HTERT RPE-1 (cell line): ENCODE data around the gene TAGAP.

Experiments used
- in situ Hi-C: fragments of 300-500 bp; cut with MboI; formaldehyde crosslinking; loops from 4 replicates; pipeline ENCODE4 v1.14.3; 2020; ENCODE audit warnings: low sequenced_read_pairs

TAGAP gene

DNA sequence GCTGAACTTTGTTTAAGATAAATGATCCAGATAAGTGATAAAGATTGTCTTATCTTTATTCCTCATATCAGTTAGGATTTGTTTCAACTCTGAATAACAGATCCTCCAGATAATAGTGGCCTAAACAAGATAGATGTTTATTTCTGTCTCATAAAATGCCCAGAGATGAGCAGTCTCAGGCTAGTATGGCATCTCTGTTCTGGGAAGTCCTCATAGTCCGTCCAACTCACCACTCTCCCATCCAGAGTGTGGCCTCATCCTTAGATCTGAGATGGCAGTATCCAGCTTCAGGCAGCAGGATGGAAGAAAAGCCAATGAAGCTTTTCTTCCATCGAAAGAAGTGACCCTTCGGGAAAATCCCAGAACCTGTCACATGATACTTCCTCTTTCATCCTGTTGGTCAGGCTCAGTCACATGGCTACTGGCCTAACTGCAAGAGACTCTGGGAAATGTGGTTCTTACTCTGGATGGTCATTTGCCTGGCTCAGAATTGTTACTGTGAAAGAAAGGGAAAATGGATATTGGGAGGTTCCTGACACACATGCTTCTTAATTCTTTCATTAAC, 29.4 kb upstream of the TAGAP start:
- in situ Hi-C loops = no loop called here

DNA sequence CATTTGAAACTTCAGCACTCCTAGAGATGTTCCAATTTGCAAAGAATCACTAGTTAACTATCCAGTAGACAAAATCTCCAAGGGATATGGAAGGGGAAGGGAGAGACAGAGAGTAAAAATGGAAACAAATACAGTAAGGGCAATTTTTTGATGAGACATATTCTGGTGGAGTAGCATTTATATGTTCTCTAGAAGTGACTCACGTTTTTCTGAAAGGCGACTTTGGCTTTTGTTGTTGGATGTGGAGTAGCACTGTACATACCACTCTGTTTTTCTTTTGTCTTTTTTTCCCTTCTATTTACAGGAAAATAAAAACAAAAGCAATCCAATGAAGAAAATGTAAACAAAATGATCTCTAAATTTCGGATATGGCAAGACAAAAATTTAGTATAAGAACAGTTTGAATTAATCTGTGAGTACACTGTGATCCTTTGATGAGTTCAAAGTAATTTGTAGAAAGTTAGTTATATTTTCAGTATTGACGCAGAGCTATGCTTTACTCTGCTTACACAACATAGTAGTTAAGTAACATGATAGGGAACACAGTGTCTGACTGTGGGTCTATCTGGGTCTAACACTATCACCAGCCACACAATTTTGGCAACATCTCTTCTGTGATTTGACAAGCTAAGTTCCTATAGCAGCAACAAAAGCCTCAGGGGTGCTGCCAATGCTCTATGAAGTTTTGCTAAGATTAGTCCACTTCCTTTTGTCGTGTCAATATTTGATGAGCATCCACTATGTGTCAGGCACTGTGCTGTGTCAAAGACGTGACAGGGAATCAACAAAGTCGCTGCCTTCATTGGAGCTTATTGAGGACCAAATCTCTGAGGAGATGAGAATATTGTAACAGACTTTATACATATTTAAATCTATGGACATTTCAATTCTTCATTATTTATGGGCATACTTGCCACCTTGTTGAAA, 27.3 kb upstream of the TAGAP start:
- in situ Hi-C loops = no loop called here

DNA sequence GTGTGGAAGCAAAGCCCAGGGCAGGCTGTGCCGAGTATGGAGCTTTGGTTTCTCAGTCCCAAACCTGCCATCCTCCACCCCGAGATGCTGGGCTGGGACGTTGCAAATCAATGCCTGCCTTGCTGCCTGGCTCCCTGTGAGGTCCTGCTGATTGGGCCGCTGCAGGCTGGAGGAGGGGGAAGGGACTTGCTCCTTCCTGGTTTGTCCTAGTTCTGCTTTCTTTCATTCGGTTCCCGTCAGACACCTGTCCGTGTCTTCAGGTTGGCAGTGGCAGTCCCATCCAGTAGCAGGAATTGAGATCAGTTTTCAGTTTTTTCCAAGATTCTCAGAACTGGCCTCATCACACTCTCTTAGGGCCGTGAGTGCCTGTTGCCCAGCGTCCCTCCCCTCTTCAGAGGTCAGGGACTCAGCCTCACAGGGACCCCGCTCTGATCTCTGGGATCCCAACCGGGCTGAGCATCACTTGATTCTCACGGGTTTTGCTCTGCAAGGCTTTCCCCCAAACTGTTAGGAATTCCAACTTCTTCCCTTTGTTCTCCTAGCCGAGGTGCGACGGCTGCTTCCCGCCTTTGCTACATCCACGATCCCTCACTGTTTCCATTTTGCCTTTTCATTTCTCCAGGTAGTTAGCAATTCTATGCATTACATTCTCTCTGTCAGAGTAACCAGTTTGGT, 24.2 kb upstream of the TAGAP start:
- in situ Hi-C loops = no loop called here

DNA sequence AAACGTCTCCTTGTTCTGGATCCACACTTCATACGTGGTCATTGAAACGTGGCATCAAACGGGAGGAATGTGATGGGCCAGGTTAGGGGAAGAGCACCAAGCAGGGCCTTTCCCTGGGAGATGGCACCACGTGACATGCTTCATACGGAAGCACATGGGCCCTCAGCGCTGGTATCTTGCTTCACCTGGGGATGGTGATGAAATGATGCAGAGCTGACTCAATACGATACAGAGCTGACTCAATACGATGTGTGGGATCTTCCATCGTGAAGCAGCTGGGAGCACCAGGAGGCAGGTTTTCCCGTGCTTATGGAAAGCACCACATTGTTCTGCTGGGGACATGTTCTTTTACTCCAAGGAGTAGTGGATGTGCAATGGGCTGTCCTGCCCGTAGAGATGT, 22.5 kb upstream of the TAGAP start:
- in situ Hi-C loops = no loop called here

DNA sequence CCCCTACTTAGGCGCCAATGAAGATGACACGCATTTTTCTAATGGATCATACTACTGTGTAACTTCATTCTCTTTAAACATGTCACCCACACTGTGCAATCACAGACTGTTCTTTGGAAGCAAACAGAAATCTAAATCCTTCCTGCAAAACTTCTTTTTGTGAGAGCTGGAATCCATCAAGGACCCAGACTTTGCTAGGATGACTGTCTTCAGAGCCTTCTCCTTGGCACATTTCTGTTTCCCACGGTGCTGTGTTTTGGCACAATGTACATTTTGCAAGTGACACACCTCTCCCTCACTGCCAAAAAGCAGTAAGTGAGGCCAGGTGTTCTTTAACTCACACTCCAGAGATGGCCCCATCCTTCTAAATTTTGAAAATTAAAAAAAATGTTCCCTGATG, 21.7 kb upstream of the TAGAP start:
- in situ Hi-C loops = no loop called here

DNA sequence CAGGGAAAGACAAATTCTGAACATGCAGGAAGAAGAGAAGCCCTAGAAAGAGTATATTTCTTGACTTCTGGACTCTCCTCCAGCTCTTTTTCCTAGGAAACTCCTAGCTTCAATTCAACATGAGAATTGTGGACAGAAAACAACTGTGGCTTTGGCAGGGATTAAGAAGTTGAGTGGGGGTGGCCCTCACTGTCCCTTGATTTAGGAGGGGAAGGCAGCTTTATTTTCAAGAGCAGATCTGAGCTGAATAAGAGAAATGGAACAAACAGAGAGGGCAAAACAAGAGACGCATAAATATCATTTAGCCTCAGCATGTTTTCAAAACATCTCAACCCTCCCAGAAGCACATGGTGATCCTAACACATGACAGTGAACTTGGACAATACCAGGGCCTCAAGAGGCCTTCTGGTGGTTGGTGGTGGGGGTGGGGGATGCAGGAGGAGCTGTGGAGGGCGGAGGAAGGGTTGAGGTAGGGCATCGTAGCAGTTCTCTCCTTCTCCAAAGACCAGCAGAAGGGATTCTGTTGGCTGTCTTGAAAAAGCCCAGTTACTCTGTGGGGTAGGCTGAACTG, 21.1 kb upstream of the TAGAP start:
- in situ Hi-C loops = no loop called here

DNA sequence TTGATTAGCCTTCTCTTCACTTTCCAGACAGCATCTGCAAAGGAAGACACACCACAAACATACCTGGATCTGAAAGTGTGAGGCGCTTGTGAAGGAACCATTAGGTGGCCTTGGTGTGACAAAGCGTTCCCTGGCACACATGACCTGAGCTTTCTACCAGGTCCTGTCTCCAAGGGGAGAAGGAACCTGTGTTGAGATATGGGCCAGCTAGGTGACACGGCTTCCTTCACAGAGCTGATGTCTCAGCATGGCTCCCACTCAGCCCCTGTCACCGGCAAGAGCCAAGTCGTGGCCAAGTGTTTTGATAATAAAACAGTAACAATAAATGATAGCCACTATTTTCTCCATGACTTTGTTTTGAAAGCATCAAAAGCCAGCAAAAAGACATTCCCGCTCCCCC, 20.3 kb upstream of the TAGAP start:
- in situ Hi-C loops = no loop called here

DNA sequence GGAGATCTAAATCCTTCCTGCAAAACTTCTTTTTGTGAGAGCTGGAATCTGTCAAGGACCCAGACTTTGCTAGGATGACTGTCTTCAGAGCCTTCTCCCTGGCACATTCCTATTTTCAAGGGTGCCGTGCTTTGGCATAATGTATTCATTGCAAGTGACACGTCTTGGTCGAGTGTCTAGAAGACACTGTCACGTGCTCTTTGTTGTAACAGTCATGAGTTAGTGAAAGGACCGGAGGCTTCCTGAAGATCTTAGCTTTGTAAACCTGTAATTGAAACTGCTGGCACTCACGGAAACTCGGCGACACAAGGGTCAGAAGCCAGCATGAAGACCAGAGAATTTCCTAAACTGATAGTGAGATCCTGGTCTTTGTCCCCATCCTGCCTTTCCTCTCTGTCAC, 19.7 kb upstream of the TAGAP start:
- in situ Hi-C loops = no loop called here

DNA sequence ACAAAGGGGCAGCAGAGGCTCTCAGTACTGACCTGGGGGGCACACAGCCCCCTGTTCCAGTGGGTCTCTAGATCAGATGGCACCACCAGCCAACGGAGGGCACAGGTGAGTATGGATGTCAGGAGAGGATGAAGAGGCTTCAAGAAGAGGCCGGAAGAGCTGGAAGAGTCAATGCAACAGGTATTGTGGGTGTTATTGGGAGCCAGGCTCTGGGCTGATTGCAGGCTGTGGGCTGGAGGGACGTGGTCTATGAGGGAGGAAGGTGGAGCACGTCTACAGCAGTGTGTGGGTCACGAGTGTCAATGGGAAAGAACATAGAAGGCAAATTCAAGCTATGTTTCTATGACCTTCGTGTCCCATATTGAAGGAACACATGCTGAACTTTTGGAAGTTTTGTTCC, 18.8 kb upstream of the TAGAP start:
- in situ Hi-C loops = no loop called here

DNA sequence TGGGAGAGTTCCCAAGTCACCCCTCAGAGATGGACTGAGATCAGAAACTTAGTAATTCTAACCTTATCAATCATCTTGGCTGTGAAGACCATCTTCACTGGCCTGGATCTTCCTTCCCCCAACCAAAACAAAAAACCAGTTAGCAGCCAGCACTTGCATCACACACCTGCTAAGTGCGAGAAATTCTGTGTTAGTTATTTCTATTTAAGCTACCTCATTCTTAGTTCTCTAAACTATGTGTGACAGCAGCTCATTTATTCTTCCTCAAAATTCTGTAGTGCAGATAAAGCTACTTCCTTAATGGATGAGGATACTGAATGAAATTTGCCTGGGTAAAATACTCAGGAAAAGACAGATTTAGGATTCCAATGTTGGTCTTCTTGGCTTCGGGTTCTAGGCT, 18.2 kb upstream of the TAGAP start:
- in situ Hi-C loops = no loop called here

DNA sequence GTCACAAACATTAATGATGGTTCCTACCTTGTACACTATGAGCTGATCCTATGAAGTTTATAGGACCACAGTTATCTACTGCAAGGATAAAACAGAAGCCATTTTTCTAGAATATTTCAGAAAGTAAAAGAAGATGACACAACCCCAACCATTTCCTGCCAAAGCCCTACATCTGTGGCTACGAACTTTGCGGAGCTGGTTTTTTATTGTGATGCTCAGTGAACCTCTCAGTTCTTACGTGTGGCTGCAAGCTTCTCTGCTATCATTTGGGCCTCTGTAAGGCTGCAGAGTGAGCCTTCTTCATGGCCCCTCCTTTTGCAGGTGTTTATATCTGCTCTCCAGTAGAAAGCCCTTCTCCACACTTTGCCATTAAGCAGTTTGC, 17.8 kb upstream of the TAGAP start:
- in situ Hi-C loops = no loop called here

DNA sequence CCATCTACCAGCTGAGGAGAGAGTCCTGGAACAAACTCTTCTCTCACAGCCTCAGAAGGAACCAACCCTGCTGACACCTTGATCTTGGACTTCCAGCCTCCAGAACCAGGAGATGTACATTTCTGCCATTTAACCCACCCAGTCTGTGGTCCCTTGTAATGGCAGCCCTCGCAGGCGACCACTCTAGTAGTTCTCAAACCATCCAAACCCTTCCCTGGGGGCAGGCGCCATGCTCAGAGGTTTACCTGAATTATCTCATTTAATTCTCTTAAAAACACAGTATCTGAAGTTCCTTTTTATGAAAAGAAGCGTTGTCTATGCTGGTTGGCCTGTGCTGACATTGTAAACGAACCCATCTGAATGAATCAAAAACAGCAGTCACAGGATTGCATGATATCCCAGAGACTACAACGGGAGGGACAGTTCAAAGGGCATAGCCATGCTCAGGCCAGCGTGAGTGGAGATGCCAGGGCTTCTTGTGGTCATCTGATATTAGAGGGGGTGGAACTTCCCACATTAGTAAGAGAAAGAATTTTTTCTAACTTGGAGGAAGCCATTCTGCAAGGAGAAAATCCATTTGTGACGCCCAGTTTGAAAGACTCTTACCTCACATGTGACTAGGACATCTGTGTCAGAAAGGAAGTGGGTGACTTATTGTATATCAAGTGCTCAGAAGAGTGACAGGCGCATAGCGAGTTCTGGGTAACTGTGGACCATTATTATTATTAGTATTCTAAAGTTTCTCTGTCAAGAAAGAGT, 17.2 kb upstream of the TAGAP start:
- in situ Hi-C loops = no loop called here

DNA sequence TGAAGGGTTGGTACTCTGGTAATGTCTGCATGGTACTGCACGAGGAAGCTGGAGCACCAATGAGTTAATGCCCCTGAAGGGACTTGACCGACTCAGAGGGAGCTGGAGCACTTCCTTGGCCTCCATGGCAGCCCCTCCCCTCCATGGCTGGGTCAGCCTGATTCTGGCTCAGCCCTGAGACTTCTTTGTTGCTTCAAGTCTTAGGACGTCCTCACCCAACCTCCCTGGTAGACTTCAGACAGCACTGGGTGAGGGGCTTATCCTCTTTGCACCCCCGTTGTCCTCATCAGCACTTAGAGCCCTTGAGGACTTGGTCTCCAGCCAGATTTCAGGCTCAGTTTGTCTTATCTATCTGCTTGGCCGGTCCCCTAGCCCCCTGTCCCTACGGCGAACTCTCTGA, 16.4 kb upstream of the TAGAP start:
- in situ Hi-C loops = no loop called here

DNA sequence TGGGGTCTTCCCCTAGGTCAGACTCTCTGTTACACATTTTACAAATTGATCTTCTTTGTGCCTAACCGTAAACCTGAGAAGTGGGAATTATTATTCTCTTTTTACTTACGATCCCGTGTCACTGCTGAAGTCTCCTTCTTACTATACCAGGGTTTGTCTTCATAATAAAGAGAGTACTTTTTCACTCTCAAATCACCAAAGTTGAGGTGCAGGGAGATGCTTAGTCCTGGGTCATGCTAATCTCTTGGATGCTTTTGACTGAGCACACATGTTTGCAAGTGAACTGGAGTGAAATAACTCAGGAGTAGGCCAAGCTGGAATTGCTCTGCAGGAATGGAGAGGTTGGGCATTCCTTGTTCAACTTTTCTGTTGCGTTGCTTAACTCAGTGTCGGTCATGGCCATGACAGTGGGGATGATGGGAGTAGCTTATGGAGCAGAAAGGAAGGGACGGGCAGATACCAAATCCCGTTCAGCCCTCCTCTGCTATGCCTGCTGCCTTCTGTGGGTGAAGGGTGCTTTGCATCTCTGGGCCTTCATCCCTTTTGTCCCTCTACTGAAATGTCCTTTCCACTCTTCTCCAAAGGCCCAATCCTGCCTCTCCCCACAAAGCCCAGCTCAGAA, 15.2 kb upstream of the TAGAP start:
- in situ Hi-C loops = no loop called here

DNA sequence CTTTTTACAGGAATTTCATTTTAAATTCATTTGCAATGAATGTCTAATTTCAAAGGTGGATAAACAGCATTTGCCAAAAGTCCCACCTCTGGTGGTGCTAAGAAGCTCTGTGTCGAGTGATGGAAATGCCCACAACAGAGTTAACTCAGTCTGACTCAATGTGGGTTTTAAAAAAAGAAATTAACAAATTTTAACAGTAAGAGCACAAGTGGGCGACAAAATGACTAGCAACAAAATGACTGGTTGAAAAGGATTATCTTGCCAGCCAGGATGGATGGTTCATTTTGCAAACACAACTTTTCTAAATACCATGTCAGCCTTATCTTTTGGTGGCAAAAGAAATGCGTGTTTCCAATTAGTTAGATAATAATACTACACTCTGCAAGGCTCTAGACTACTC, 14.3 kb upstream of the TAGAP start:
- in situ Hi-C loops = no loop called here

DNA sequence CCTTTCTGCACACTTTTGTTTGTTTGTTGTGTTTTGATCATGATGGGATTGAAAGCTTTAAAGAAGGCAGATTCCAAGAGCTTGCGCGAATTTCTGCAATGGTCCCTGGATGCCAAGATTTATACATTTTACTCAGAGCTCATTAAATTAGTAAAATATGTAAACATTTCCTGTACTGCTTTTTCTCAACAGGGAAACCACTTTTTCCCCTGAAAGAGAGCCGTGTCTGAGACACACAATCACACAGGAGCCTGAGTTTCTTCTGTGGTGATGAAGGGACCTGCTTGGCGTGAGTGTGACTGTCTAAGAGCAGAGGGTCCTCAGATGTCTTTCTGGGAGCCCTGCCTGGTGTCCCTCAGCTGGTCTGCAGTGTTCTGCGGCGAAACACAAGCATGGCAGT, 12.1 kb upstream of the TAGAP start:
- in situ Hi-C loops = no loop called here

DNA sequence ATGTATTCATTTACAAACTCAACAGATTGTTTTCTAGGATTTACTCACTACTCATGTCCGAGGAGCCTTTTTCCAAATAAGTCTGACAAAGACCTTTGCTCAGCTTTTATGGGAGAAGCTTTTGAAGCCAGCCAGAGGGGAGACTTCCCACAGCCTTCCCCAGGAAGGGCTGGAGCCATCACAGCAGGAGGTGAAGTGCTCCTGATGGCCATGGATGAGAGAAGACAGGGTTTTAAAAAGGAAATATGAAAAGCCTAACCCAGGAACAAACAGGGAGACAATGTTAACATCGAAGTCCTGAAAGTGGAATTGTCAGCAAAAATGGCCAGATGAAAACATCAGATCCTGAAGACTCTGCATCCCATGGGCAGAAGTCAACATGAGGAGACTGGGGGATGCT, 11.6 kb upstream of the TAGAP start:
- in situ Hi-C loops = no loop called here

DNA sequence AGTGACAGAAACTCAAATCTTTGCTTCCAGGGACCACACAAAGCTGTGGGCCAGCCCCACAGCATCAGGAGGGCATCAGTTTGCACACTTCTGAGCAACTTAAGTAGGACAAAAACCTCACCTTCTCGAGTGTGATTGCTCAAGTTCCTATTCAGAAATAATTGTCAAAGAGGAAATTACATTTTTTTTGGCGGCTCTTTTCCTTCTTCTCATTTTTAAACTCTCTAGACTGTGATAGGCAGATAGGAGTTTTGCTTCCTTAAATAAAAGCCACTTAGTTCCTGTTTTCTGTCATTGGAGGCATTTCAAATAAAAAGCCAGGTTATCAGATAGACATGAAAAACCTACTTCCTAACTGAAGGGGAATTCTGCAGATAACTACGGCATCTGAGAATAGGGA, 11.2 kb upstream of the TAGAP start:
- in situ Hi-C loops = no loop called here

DNA sequence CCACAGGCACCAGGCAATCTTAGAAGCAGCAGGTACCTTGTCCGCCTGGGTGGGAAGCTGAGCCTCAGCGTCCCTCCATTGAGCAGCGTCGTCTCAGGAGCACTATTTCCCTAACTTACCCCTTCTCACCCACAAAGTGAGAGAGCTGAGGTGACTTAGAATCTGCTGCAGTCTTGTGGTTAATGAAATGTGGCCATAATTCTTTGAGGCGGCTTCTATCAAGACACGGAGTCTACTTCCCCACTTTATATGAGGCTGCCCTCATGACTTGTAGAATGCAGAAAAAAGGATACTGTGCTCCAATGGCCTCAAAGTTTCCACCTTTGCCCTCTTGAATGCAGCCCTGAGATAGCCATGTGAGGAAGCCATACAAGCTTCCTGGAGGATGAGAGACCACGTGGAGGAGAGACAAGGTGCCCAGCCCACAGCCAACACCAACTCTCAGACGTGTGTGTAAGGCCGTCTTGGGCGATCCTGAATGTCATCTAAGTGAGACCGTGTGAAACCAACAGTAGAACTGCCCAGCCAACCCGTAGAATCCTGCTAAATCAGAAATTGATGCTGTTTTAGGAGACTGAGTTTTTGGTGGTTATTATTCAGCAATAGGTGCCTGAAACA, 9.1 kb upstream of the TAGAP start:
- in situ Hi-C loops = no loop called here

DNA sequence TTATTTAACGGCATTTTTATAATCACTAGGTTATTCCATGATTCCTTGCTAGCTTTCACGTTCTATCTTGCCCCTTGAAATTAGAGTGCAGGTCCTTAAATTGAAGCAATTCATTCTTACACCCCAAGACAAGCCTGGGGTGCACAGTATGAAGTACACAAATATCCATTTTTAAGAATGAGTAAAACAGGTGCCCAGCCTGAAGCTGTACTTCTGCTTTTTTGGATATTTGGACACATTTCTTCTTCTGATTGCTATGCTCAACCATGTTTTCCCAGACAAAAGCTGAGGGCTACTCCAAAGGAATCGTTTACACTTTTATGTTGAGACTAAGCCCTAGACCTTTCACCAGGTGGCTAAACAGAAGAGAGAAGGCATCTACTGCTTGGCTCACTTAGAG, 7.9 kb upstream of the TAGAP start:
- in situ Hi-C loops = no loop called here
